WTC11 (cell line): ENCODE measurements around the gene SOWAHA.
"Not testable (repeated sequence)": the region's sequence is repeated elsewhere in the genome, so short reads cannot be mapped to it uniquely, and the experiment has no call there.

Experiments used
- ATF6 ChIP-seq: sonication (generic); formaldehyde crosslinking; IDR thresholded peaks from 2 replicates; pipeline ENCODE4 v1.8.1; 2023; ENCODE audit warnings: mild to moderate bottlenecking, missing genetic modification reagents
- CREM ChIP-seq: sonication (generic); formaldehyde crosslinking; IDR thresholded peaks from 2 replicates; pipeline ENCODE4 v1.8.1; 2022; ENCODE audit warnings: mild to moderate bottlenecking, missing genetic modification reagents, moderate library complexity
- HMGXB4 ChIP-seq: sonication (generic); formaldehyde crosslinking; IDR thresholded peaks from 2 replicates; pipeline ENCODE4 v1.8.1; 2023; ENCODE audit warnings: mild to moderate bottlenecking, moderate library complexity, missing genetic modification reagents
- NFYB ChIP-seq: sonication (generic); formaldehyde crosslinking; conservative IDR thresholded peaks from 2 replicates; pipeline ENCODE4 v1.8.0; 2022; ENCODE audit warnings: low read depth, missing genetic modification reagents
- NR2C2 ChIP-seq: sonication (generic); formaldehyde crosslinking; IDR thresholded peaks from 2 replicates; pipeline ENCODE4 v1.8.0; 2022; ENCODE audit warnings: mild to moderate bottlenecking, missing genetic modification reagents
- NR3C1 ChIP-seq: sonication (generic); formaldehyde crosslinking; conservative IDR thresholded peaks from 2 replicates; pipeline ENCODE4 v1.8.1; 2023; ENCODE audit warnings: low read depth, mild to moderate bottlenecking, missing genetic modification reagents
- SMAD3 ChIP-seq: sonication (generic); formaldehyde crosslinking; IDR thresholded peaks from 2 replicates; pipeline ENCODE4 v1.8.0; 2022; ENCODE audit warnings: missing genetic modification reagents, mild to moderate bottlenecking, borderline replicate concordance
- SP1 ChIP-seq: sonication (generic); formaldehyde crosslinking; conservative IDR thresholded peaks from 2 replicates; pipeline ENCODE4 v1.8.1; 2022; ENCODE audit warnings: missing genetic modification reagents
- TCF7 ChIP-seq: sonication (generic); formaldehyde crosslinking; IDR thresholded peaks from 2 replicates; pipeline ENCODE4 v1.8.0; 2022; ENCODE audit warnings: mild to moderate bottlenecking, low read depth, missing genetic modification reagents, moderate library complexity
- ZNF121 ChIP-seq: sonication (generic); formaldehyde crosslinking; IDR thresholded peaks from 2 replicates; pipeline ENCODE4 v1.8.0; 2023; ENCODE audit warnings: missing genetic modification reagents
- ZNF138 ChIP-seq: sonication (generic); formaldehyde crosslinking; conservative IDR thresholded peaks from 2 replicates; pipeline ENCODE4 v1.8.1; 2022; ENCODE audit warnings: mild to moderate bottlenecking, moderate library complexity, missing genetic modification reagents
- TF ChIP-seq, protein P1 (sequence below): fragments of 200-600 bp; IDR thresholded peaks from 2 replicates; pipeline ENCODE4 v1.8.0; 2022; ENCODE audit warnings: antibody characterized with exemption
- TF ChIP-seq, protein P2 (sequence below): sonication (generic); formaldehyde crosslinking; IDR thresholded peaks from 2 replicates; pipeline ENCODE4 v1.8.0; 2022; ENCODE audit warnings: mild to moderate bottlenecking, missing genetic modification reagents
- TF ChIP-seq, protein P3 (sequence below): sonication (generic); formaldehyde crosslinking; IDR thresholded peaks from 2 replicates; pipeline ENCODE4 v1.8.1; 2023; ENCODE audit warnings: mild to moderate bottlenecking, missing genetic modification reagents, moderate library complexity

DNA sequence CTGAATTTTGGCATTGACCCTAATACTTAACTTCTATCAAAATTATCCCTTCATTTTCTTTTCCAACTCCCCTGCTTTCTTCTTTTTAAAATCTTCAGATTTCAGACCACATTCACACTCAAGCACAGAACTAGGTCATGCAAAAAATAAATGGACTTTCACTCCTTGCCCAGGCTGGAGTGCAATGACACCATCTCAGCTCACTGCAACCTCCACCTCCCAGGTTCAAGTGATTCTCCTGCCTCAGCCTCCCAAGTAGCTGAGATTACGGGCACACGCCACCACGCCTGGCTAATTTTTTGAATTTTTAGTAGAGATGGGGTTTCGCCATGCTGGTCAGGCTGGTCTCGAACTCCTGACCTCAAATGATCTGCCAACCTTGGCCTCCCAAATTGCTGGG is 41.9 kb downstream of the SOWAHA start:
- TF ChIP-seq, protein P1, sequence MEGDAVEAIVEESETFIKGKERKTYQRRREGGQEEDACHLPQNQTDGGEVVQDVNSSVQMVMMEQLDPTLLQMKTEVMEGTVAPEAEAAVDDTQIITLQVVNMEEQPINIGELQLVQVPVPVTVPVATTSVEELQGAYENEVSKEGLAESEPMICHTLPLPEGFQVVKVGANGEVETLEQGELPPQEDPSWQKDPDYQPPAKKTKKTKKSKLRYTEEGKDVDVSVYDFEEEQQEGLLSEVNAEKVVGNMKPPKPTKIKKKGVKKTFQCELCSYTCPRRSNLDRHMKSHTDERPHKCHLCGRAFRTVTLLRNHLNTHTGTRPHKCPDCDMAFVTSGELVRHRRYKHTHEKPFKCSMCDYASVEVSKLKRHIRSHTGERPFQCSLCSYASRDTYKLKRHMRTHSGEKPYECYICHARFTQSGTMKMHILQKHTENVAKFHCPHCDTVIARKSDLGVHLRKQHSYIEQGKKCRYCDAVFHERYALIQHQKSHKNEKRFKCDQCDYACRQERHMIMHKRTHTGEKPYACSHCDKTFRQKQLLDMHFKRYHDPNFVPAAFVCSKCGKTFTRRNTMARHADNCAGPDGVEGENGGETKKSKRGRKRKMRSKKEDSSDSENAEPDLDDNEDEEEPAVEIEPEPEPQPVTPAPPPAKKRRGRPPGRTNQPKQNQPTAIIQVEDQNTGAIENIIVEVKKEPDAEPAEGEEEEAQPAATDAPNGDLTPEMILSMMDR = not testable (repeated sequence)
- TF ChIP-seq HMGXB4 (CRISPR knock-in tag); ZNF138 (CRISPR knock-in tag); NR3C1 (CRISPR knock-in tag); SP1 (CRISPR knock-in tag); ATF6 (CRISPR knock-in tag); NFYB (CRISPR knock-in tag); ZNF121; SMAD3 (CRISPR knock-in tag); CREM (CRISPR knock-in tag); NR2C2; TCF7: not testable (repeated sequence)
- TF ChIP-seq, protein P2, sequence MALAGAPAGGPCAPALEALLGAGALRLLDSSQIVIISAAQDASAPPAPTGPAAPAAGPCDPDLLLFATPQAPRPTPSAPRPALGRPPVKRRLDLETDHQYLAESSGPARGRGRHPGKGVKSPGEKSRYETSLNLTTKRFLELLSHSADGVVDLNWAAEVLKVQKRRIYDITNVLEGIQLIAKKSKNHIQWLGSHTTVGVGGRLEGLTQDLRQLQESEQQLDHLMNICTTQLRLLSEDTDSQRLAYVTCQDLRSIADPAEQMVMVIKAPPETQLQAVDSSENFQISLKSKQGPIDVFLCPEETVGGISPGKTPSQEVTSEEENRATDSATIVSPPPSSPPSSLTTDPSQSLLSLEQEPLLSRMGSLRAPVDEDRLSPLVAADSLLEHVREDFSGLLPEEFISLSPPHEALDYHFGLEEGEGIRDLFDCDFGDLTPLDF = not testable (repeated sequence)
- TF ChIP-seq, protein P3, sequence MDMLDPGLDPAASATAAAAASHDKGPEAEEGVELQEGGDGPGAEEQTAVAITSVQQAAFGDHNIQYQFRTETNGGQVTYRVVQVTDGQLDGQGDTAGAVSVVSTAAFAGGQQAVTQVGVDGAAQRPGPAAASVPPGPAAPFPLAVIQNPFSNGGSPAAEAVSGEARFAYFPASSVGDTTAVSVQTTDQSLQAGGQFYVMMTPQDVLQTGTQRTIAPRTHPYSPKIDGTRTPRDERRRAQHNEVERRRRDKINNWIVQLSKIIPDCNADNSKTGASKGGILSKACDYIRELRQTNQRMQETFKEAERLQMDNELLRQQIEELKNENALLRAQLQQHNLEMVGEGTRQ (CRISPR knock-in tag) = not testable (repeated sequence)
